Inflammatory macrophage treated with lipopolysaccharide for 1 hour (primary cell): ENCODE measurements around the gene CORO2A.
"Not testable (repeated sequence)": the region's sequence is repeated elsewhere in the genome, so short reads cannot be mapped to it uniquely, and the experiment has no call there.

ENCODE experiments used
- DNase-seq, 2 donors: peaks; one replicate each; pipeline ENCODE4 v3.0.0-alpha.2; 2020 to 2022

CORO2A gene

DNA sequence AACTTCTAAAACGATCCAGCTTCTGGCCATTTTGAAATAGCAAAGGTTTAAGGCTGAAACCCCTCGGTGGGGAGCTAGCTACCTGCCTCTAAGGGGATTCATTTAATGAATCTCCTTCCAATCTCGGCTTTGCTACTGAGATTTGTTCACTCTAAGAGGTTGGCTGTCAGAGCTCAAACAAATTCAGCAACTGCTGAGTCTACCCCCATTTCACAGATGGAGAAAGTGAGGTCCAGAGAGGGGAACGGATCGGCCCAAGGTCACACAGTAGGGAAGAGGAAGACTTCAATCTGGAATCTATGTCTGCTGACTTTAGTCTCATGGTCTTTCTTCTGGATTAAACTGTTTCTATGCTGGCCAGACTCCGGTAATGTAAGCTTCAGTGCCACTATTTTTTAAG lies 3.0 kb downstream of the CORO2A start:
- DNase-seq = no peak

DNA sequence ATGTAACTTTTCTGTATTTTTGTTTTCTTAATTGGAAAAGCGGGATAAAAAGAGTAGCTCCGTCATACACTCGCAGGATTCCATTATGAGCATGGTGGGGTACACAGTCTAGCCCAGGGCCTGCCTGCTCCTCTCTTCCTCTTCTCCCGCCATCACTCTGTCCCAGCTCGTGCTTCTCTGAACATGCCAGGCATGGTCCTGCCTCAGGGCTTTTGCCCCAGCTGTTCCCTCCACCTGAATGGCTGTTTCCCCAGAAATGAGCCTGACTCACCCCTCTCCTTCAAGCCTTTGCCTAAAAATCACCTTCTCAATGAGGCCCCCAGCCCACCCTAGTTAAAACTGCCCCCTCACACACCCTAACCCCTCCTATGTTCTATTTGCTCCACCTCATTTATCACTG lies 4.5 kb downstream of the CORO2A start:
- no peak for DNase-seq

DNA sequence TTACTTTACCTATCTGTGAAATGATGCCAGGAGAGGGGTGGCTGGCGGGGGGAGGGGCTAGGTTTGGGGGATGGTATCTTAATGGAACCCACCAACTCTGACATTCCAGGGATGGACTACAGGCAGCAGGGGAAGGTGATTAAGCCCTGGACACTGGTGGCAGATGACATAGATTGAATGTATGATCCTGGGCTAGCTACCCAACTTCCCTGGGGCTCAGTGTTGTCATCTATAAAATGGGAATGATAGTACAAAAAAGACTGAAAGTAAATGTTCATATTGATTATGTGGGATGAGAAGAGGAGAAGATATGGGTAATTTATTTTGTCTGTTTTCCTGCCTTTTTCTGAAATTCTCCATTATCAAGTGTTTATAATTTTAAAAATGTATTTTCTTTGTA lies 6.2 kb downstream of the CORO2A start:
- no peak for DNase-seq

DNA sequence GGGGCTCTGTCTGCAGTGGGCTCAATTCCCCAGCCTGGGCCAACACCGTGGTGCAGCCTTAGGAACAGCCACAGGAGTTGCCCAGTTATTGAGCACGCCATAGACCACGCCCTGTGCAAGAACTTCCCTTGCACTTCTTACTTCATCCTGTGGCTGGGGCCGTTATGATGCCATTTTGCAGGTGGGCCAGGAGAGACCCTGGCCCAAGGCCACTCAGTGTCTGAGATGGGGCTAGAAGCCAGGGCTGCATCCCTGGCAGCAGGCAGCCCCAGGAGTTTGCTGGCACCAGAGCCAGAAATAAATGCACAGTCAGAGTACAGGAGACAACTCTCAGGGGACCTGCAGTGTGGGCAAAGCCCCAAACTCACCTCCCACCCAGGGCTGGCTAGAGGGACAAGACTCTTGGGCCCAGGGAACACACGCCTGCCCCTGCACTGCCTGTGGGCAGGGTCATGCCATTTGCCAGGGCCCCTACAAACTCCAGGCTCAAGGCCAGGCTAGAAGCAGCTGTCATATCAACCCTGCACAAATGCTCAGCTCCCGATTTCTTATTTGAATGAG lies 6.7 kb downstream of the CORO2A start:
- no peak for DNase-seq

DNA sequence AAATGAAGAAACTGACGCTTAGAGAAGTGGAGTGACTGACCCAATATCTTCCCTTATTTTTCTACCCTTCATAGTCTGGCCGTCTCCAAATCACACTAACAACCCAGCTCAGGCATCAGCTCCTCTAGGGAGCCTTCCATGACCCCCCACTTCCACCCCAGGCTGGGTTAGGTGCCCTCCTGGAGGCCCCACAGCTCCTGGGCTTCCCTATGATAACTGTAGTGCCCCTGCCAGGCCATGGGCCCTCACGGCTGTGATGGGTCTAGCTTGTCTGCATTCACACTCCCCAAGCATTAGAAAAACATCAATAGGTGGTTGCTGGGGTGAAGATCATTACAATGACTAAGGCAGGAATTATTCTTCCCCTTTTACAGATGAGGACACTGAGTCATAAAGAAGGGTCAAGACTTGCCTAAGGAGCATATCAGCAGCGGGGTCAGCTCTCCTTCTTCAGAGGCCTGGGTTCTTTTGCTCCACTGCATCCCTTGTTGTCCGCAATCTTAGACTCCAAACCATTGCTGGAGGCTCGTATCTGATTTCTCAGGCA lies 7.3 kb downstream of the CORO2A start:
- no peak for DNase-seq

DNA sequence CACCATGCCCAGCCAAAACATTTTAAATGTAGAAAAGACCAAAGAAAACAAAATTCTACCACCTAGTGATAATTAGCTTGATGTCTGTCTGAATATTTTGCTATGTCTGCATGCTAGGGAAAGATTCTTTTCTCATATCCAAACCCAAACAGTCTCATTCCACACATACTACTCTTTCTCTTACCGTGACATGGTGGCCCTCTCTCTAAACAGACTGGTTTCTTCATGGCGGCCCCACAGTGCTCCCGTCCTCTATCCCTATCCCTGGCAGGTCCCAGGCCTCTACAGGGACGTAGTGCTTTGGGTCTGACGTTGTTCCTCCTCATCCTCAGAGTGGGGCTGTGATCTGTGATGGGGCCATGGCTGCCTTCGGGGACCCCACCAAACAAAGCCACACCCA lies 8.1 kb downstream of the CORO2A start:
- no peak for DNase-seq

DNA sequence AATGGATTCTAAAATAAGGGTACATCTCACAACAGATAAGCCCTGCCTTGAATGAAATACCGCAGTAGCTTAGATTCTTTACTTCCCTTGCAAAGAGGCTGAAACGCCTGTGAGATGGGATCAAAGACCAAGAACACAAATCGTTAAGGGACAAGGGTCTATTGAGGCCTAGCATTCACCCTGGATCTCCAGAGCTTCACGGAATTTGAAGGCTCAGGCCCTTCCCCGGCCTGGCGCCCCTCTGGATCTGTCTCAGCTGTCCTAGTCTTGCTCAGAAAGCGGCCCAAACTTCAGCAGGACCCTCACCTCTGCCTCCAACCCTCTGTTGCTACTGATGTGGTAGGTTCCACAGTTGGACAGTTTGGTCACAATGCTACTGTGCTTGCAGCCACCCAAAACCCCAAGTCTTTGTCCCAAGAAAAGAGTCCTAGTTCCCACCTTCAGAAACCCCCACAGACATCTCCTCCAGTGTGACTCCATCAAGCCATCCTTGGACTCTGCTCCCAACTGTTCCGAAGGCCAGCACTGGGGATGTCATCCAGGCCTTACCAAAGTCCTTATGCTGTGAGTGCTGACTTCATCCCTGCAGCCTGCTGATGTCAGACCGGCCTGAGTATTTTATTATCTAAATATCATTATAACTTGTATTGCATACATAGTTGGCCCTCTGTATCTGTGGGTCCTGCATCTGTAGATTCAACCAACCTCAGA lies 9.4 kb downstream of the CORO2A start:
- no peak for DNase-seq

DNA sequence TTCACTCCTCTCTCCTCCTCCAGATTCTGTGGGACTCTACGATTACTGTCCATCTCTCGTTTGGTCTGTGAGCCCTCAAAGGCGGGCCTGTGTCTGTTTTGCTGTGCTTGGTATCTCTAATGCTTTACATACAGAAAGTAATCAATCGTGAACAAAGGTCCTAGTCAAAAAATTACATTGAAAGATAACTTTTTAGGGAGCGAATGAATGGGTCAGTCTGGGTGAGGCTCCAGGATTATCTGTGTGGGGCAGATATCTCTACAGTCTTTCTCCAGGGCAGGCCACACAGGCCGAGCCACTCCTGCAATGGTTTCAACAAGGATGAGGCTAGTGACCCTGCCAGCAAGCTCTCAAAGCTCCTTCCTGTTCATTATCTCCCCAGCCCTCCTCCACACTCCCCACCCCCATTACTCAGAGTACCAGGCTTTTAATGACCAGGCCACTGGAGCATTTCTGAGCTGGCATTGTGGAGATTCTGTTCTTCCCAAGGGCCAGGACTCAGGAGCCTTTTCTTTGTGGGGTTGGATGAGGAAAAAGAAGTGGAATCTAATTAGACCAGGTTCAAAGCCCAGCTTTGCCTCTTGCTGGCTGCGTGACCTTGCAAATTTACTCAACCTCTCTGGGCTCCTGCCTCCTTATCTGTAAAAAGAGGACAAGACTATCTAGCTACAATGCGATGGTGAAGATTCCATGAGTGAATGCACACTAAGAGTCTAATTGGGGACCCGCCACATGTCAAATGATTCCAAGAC lies 10.2 kb downstream of the CORO2A start:
- no peak for DNase-seq

DNA sequence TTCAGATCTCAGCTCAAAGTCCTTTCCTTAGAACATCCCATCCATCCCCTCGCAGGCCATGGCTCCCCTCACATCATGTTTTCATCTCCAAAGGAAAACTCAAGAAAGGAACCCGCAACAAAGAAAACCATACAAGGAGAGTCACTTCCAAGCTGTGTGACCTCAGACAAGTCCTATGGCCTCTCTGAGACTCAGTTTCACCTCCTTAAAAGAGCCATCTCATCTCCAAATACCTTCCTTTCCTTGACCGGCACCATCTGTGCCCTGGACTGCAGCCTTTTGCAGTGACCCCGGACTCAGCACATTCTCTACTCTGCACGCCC lies 10.7 kb downstream of the CORO2A start:
- no peak for DNase-seq

DNA sequence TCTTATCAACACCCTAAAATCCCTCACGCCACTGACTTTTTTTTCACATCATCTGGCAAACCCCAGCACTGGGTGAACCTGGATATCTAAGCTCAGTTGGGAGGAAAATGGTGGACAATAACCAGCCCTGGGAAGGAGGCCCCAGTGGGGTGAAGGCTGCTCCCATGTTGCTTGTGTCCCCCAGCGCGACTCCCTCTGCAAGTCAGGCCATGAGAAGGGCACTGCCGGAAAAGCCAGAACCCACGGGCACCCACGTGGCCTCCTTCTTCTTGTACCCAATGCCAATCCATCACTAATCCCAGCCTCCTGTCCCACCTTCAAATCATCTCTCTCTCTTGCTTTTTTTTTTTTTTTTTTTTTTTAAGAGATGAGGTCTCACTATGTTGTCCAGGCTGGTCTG lies 11.4 kb downstream of the CORO2A start:
- no peak for DNase-seq

DNA sequence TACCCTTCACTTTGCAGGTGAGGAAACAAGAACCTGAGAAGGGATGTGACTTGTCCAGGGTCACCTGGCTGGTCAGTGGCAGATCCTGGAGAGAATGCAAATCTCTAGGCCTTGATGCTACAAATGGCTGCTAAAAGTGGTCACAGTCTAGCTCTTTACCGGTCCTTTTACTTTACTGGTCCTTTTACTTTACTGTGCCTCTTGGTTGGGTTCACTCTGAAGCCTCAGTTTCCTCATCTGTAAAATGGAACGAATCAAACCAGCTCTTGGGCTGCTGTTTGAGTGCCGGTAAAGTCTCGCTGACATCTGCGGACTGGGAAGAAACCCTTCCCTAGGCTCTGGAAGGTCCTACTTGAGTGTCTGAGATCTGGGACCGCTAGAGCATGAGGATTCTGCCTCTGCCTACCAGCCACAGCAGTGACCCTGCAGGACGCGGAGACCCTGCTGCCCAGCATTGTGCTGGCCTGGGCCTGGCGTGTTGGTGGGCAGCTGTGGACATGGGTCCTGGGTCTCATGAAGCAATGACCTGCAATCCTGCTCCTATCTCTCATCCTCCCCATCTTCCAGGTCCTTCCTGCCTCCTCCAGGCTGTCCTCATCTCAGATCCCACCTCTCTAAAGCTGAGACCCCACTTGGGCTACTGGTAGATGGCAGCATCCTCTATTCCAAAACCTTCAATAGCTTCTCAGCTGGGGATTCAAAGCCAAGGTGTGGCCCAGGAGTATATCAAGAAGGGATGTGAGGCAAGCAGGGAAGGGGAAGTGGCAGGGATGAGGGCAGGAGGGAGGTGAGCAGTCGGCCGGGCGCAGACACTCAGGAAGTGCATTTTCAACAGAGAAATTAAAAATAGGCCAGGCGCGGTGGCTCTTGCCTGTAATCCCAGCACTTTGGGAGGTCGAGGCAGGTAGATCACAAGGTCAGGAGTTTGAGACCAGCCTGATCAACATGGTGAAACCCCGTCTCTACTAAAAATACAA lies 13.3 kb downstream of the CORO2A start:
- no peak for DNase-seq

DNA sequence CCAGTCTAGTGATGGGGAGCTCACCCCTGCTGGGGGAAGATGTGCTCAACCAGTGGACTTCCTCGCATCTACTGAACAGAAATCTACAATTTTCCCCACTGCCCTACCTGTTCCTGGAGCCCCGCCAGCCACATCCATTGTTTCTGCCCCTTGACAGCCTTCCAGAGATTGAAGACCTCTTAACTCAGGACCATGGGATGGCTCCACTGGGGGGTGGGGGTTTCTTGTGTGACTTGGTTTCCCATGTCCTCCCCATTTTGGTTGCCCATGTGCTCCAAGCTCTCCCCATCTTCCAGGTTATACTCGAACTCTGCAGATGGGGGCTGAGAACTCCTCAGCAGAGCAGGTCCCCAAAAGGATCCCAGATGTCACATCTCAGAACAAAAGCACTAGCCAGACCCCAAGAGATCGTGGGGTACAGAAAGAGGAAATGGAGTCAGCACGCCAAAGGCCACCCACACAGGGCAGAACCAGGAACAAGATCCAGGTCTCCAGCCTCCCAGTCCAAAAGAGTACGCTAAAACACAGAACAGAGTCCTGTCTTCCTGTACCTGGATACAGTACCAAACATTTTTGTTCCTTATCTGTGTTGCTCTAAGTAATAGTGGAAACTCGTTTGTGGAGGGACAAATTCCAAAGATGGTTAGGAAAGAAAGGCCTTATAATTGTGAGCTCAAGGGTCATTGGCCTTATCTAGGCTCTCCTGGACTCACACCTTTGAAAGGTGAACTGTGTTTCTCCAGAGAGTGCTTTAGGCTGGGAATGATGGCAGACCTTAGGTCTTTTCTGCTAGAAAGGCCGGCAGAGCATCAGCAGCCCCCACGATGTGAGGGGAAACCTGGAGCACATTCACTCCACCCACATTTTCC lies 15.8 kb downstream of the CORO2A start:
- DNase-seq = peak in 1 of 2 donors; percentile 29

DNA sequence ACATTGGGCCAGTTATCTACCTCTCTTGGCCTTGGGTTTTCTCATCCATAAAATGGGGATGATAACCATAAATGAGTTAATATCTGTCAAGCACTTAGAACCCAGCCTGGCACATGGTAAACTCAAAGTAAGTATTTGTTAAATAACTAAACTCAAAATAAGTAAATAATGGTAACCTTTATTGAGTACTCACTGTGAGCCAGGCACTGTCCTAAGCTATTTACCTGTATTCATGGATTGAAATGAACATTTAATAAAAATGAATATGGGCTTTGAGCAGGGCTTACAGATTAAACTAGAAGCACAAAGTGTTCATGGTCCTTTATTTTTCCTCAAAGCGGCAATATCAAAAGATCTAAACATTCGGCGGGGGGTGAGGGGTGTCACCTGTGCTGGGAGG lies 16.7 kb downstream of the CORO2A start:
- DNase-seq = no peak

DNA sequence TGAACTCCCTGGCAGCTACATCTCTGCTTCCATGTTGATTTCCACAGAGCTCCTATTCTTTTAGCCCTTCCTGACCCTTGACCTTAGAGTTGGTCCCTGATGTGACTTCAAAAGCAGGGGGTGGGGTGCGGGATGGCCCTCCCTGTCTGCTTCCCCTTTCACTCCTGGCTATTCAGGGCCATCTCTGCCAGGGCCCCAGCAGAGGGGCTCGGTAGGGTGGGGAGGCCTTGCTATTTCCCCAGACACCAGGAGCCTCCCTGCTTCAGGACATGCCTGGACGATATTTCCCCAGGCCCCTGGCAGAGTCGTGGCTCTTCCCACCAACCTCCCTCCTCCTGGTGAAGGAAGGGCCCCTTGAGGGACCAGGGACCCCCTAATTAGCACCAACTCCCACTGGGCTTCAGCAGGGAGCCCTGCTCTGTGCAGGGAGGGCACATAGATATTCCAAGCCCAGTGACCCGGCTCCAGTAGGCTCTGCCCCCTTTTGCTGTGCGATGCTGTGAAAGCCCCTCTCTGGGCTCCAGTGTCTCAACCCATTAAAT lies 17.3 kb downstream of the CORO2A start:
- DNase-seq = no peak

DNA sequence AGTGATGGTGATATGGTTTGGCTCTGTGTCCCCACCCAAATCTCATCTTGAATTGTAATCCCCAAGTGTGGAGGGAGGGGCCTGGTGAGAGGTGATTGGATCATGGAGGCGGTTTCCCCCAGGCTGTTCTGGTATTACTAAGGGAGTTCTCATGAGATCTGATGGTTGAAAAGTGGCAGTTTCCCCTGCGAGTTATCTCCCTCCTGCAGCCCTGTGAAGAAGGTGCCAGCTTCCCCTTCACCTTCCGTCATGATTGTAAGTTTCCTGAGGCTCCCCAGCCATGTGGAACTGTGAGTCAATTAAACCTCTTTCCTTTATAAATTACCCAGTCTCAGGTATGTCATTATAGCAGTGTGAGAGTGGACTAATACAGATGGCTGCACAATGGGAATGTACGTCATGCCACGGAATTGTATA lies 17.9 kb downstream of the CORO2A start:
- DNase-seq = not testable (repeated sequence)

DNA sequence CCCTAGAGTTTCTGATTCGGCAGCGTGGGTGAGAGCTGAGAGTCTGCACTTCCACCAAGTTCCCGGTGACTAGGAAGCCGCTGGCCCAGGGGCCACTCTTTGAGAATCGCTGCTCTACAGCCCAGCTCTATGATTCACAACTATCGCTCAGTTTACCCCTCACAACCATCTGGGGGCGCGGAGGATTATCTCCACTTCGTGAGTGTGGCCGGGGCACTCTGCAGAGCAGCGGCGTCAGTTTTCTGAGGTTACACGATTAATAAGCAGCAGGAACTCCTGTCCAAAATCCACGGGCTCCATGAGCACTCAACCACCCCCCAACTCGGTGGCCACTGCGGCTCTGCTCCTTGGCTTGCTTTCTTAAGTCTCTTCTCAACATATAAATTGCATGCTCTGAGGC lies 19.3 kb downstream of the CORO2A start:
- no peak for DNase-seq

DNA sequence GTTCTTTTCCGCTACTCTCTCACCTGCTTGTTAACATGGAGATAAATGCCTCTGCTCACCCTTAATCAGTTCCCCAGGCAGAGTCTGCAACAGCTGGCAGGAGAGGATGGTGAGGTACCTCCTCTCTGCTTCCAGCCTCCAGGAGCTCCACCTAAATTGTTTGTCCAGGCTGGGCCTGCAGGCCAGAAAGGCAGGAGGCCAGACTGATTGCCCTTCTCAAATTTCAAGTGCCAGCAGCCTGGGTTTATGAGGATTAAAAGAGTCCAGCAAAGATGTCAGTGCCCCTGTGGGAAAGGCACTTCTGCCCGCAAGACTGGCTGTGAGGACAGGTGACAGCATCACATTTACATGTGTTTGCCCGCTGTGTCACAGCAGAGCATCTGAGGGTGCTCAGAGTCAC lies 19.8 kb downstream of the CORO2A start:
- DNase-seq = no peak

DNA sequence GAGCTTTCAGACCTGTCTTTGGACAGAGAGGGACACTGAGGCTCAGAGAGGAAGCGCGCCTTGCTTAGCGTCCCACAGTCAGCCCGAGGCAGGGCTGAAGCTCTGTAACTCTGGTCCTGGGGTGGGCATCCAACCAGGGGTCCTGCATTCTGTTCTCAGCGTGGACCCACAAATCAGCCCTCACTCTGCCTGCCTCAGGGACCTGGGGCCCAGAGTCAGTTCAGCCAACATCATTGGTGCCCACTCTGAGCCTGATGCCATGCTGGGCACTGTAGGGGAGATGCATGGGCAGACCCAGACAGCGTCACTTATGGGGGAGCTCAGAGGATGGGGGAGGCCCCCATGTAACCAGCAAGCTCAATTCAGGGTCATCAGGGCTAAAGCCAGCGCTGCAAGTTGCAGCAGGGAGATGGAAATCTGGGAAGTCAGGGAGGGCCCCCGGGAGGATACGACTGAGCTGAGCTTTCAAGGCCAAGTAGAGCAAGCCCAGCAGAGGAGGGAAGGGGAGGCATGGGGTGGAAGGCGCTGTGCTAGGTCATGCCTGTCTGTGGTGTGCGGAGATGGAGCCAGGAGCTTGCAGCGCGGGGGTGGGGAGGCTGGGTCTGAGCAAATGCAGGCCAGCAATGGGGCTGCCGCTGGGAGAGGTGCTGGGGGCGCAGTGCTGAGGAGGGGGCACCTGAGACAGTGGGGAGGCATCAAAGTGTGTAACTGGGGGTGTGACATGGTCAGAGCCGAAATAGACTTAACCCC lies 21.1 kb downstream of the CORO2A start:
- DNase-seq = no peak

DNA sequence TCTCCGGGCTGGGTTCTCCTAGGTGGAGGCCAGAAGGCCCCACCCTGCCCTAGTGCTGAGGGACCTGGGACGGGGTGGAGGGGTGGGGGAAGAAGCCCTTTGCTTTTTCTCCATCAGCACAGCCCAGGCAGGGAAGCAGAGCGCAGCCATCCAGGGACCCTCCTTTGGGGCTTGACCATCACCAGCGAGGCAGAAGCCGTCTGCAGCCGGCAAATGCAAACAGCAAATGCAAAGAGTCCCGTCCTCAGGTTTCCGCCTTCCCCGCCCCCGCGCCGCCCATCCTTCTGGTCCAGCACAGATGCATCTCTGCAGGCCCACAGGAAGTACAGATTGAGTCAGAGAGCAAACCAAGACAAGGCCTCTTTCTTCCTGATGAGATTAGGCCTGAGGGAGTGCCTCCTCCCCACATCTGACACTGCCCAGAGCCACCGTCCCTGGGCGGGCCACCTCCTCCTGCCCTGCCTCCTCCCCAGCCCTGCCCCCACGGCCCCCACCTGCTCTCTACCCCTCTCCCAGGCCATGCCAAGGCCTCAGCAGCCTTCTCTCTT lies 23.4 kb downstream of the CORO2A start:
- no peak for DNase-seq

DNA sequence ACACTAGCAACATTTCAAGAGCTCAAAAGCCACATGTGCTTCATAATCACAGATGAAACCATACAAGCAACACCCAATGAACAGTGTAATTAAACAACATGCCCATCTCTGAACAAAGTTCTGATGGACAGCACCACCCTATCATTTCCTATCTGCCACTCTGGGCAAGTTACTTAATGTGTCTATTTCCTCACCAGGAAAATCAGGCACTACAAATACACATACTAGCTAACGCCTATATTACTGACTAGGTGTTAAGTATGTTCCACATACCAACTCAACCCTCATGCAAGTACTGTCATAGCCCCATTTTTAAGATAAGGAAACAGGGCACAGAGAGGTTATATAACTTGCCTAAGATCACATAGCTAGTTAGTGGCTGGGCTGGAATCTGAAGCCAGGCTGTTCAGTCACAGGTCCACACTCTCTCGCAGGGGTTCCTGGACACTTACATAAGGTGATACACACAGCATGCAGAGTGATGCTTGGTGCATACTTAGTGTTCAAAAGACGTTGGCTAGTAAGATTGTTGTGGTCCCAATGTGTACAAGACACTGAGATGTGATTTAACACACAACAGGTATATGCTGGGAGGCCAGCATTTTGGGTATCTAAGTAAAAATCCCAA lies 24.2 kb downstream of the CORO2A start:
- DNase-seq = no peak
